Activated CD4-positive, alpha-beta T cell treated with anti-CD3 and anti-CD28 coated beads for 4 hours (primary cell): Measurements from ENCODE around the gene LRRC26.
"Not testable (repeated sequence)": the region's sequence is repeated elsewhere in the genome, so short reads cannot be mapped to it uniquely, and the experiment has no call there.

ENCODE experiments used
- DNase-seq, 2 donors: peaks; one replicate each; pipeline ENCODE4 v3.0.0-alpha.2; 2020

Gene LRRC26

GRCh38 chr9:137130176-137130755 is 39.6 kb downstream of the LRRC26 start:
- DNase-seq = no peak

DNA sequence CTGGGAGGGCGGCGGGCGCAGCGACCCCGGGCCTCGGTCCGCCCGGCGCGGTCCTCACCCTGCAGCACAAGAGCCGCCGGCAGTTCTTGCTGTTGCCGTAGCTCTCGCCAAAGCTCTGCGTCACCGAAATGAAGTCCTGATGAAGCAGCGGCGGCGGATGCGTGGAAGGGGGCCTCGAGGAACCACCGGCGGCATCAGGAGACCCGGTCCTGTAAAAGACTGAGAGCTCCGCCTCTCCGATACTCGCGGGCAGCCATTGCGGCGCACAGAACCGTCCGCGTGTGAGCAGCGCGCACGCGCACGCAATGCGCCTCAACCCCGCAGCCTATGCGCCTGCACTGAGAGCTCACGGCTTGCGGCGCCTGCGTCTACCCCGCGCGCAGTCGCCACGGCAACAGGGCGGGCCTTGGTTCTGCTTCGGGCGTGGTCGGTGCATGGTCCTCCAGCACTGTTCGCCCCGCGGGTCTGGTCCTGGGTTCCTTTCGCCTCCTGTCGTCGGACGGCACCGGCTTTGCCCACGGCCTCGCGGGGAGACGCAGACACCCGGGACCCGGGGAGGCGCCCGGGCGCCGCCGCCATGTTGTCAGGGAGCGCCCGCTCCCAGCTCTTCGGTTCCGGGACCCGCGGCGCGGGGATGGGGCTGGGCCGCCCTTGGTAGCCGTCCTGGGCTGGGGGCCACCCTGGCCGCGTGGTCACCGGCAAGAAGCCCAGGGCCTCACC is 40.2 kb downstream of the LRRC26 start:
- DNase-seq = peak; percentile 84 to 86

- no peak for DNase-seq
Measured at GRCh38 chr9:137128862-137129455, 40.9 kb downstream of the LRRC26 start.

- no peak for DNase-seq
Measured at GRCh38 chr9:137128158-137128861, 41.5 kb downstream of the LRRC26 start.

GRCh38 chr9:137127301-137128157 is 42.3 kb downstream of the LRRC26 start:
- DNase-seq = peak in 1 of 2 donors; percentile 24

DNA sequence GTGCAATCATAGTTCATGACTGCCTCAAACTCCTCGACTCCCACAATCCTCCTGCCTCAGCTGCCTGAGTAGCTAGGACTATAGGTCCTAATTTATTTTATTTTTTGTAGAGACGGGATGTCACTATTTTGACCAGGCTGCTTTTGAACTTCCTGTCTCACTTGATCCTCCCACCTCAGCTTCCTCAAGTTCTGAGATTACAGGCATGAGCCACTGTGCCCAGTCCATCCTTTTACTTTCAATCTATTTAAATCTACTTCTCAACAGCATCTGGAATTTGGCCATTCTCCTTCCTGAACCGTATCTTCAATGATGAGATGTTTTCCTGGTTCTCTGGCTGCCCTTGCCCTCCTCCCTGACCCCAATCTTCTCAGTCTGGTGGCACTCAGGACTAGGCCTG is 43.1 kb downstream of the LRRC26 start:
- no peak for DNase-seq

- not testable (repeated sequence) for DNase-seq
Measured at GRCh38 chr9:137123952-137124462, 45.8 kb downstream of the LRRC26 start.

DNA sequence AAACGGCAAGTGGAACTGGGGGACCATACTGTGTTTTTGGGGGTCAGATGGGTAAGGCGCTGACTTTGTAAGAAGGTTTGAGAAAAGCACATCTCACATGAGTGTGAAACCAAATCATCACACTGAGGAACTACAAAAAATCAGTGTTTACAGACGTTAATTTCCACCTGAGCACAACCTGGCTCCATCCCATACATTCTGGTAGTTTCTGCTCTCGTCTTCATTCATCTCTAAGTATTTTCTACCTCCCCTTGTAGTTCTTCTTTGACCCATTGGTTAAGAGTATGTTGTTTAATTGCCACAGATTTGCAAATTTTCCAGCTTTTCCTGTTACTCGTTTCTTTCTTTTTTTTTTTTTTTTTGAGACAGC is 46.4 kb downstream of the LRRC26 start:
- no peak for DNase-seq

DNA sequence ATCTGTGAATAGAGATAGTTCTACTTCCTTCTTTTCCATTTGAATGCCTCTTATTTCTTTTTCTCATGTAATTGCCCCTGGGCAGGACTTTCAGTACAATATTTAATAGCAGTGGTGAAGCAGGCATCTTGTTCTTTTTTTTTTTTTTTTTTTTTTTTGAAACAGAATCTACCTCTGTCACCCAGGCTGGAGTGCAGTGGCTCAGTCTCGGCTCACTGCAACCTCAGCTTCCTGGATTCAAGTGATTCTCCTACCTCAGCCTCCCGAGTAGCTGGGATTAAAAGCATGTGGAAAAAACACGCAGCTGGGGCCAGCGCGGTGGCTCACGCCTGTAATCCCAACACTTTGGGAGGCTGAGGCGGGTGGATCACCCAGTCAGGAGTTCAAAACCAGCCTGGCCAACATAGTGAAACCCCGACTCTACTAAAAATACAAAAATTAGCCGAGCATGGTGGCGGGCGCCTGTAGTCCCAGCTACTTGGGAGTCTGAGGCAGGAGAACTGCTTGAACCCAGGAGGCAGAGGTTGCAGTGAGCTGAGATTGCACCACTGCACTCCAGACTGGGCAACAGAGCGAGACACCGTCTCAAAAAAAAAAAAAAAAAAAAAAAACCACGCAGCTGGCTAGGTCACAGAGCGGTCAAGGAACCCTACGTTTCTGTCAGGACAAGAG is 46.9 kb downstream of the LRRC26 start:
- not testable (repeated sequence) for DNase-seq

- not testable (repeated sequence) for DNase-seq
Measured at GRCh38 chr9:137121927-137122795, 47.7 kb downstream of the LRRC26 start.
